ENCODE results near the gene PNMA8A. TPM values are rescaled to one million over a fixed set of nuclear protein-coding genes. Genes with fewer than 3 reads are reported as not detected.
A peak's percentile ranks its signal among the peaks of the same experiment; 100 is the strongest.

The PNMA8A gene
- total and polyA plus RNA-seq, 2 experiments from 2014 or later: 17.8 to 21.7 TPM

DNA sequence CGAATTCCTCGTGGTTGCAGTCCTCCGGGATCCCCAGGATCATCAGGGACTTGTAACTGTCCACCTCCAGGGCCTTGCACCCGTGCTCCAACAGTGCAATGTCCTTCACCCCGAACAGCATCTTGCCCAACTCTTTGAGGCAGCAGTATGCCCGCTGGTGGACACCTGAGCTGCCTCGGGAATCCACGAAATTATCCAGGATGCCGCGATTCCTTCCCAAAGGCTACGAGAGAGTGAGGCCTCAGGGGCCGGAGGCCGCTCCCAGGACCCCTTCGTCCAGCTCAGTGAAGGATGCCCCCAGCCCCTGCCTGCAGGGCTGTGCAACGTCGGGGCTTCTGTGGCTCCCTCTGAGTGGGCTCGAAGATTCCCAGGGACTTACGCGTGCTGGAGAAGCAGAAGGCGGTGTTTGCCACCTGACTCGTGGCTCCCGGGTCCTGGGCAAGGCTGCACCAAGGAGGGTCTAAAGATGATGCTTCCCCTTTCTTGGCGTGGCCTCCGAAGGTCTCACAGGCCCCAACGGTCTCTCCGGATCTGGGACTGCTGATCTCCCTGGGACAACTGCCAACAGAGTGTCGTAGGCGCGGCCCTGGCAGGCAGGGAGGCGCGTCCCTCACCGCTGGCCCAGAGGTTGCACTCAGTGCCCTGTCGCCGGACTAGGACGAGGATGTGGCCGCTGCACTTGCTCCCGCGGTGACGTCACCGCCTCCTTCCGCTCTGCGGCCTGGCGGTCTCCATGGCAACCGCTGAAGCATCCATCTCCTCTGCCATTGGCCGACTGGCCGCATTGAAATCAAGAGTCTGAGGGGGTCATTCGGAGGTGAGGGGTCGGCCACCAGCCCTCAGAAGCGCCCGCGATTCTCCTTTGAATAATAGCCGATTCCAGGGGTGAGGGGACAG is 42.9 kb downstream of the PNMA8A start, which contains the start of gene PNMA8C:
Gene PNMA8C (minus strand): TSS at position 698 of the 897 bp plus-strand sequence. CDS start 577 bp downstream, at position 121.
- Histone ChIP-seq H2AFZ (peak within 1 kb of the TSS; percentile 94; the same call in 1 of the 2 replicates), H3K4me2 (peak within 1 kb of the TSS; percentile 84), H3K4me1 (ENCODE audit: insufficient read depth) (peaks cover 11% of the 10 kb centered on the region), H3K27me3 (ENCODE audit: insufficient read depth) (no peaks in the 10 kb centered on the region), H3F3A (replicated peaks; ENCODE audit: low read depth) (no peaks in the 10 kb centered on the region), H4K20me1 (replicated peaks; ENCODE audit: insufficient read depth) (no peaks in the 10 kb centered on the region), H3K9me2 (ENCODE audit: insufficient read depth) (no peaks in the 10 kb centered on the region), H3K36me3 (ENCODE audit: insufficient read depth) (no peaks in the 10 kb centered on the region), H3K79me2 (replicated peaks; ENCODE audit: insufficient read depth) (no peaks in the 10 kb centered on the region), H3K27ac (ENCODE audit: low read depth) (no peak within 1 kb of the TSS), H3K4me3 (peak within 1 kb of the TSS; percentile 69)
- H3K4me1 Mint-ChIP-seq: peaks cover 23% of the 10 kb centered on the region
- DNase-seq (ENCODE audit: low spot score): peak; percentile 96
- H3K4me3 Mint-ChIP-seq: peak within 1 kb of the TSS; percentile 77
- TF ChIP-seq, protein P1, sequence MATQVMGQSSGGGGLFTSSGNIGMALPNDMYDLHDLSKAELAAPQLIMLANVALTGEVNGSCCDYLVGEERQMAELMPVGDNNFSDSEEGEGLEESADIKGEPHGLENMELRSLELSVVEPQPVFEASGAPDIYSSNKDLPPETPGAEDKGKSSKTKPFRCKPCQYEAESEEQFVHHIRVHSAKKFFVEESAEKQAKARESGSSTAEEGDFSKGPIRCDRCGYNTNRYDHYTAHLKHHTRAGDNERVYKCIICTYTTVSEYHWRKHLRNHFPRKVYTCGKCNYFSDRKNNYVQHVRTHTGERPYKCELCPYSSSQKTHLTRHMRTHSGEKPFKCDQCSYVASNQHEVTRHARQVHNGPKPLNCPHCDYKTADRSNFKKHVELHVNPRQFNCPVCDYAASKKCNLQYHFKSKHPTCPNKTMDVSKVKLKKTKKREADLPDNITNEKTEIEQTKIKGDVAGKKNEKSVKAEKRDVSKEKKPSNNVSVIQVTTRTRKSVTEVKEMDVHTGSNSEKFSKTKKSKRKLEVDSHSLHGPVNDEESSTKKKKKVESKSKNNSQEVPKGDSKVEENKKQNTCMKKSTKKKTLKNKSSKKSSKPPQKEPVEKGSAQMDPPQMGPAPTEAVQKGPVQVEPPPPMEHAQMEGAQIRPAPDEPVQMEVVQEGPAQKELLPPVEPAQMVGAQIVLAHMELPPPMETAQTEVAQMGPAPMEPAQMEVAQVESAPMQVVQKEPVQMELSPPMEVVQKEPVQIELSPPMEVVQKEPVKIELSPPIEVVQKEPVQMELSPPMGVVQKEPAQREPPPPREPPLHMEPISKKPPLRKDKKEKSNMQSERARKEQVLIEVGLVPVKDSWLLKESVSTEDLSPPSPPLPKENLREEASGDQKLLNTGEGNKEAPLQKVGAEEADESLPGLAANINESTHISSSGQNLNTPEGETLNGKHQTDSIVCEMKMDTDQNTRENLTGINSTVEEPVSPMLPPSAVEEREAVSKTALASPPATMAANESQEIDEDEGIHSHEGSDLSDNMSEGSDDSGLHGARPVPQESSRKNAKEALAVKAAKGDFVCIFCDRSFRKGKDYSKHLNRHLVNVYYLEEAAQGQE (IDR thresholded peaks at IDR 0.05; ENCODE audit: unreplicated experiment): no peak
- TF ChIP-seq CREB1 (CRISPR knock-in tag; IDR thresholded peaks at IDR 0.05; ENCODE audit: low read depth) (peak; percentile 97), POLR2AphosphoS5 (IDR thresholded peaks at IDR 0.05; ENCODE audit: low read depth) (peak; percentile 50; the same call in 1 of the 2 replicates), JUNB (IDR thresholded peaks at IDR 0.05; ENCODE audit: unreplicated experiment) (no peak)
- H3K27ac Mint-ChIP-seq: no peak within 1 kb of the TSS
- H3K36me3 Mint-ChIP-seq (ENCODE audit: low read depth): no peaks in the 10 kb centered on the region
- no peaks in the 10 kb centered on the region for H3K9me3 Mint-ChIP-seq
- peak; percentile 77 for ATAC-seq
- H3K27me3 Mint-ChIP-seq (ENCODE audit: insufficient read depth, low read depth, poor library complexity): peaks cover 13% of the 10 kb centered on the region

DNA sequence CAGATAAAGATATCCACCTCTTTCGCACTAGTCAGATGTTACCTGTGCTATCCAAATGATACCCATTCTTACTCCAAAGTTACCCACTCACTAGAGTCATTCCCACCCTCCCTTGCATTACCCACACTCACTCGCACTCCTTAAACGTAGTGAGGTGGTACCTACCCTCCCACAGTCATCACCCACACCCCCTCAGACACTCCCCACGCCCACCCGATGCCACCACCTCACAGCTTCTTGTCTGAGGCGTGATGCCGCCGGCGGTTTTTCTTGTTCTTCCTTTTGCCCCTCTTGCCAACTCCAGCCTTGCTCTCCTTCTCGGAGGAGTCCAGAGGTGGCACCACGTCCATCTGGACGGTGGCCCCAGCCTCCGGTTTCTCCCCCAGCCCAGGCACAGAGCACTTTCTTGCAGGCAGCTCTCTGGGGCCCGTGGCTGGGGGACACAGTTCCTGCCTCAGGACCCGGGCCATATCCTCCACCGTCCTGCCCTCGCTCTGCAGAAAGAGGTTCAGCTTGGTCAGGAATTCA is 43.8 kb downstream of the PNMA8A start:
- peak overlapping the region; percentile 88; the same call in 2 of the 3 replicates for H3K4me3 Mint-ChIP-seq
- Histone ChIP-seq H3K4me3 (peak overlapping the region; percentile 69; the same call in 1 of the 2 replicates), H3K27ac (ENCODE audit: low read depth) (no peak overlapping the region), H3K9me2 (ENCODE audit: insufficient read depth) (no peaks in the 10 kb centered on the region), H3F3A (replicated peaks; ENCODE audit: low read depth) (no peaks in the 10 kb centered on the region), H3K36me3 (ENCODE audit: insufficient read depth) (no peaks in the 10 kb centered on the region), H3K4me2 (no peak overlapping the region), H4K20me1 (replicated peaks; ENCODE audit: insufficient read depth) (no peaks in the 10 kb centered on the region), H3K27me3 (ENCODE audit: insufficient read depth) (no peaks in the 10 kb centered on the region), H3K79me2 (replicated peaks; ENCODE audit: insufficient read depth) (no peaks in the 10 kb centered on the region), H2AFZ (no peak overlapping the region), H3K4me1 (ENCODE audit: insufficient read depth) (peaks cover 11% of the 10 kb centered on the region)
- no peak overlapping the region for H3K27ac Mint-ChIP-seq
- H3K36me3 Mint-ChIP-seq (ENCODE audit: low read depth): no peaks in the 10 kb centered on the region
- peaks cover 13% of the 10 kb centered on the region for H3K27me3 Mint-ChIP-seq (ENCODE audit: insufficient read depth, low read depth, poor library complexity)
- H3K9me3 Mint-ChIP-seq: no peaks in the 10 kb centered on the region
- peaks cover 23% of the 10 kb centered on the region for H3K4me1 Mint-ChIP-seq
- TF ChIP-seq, protein P2, sequence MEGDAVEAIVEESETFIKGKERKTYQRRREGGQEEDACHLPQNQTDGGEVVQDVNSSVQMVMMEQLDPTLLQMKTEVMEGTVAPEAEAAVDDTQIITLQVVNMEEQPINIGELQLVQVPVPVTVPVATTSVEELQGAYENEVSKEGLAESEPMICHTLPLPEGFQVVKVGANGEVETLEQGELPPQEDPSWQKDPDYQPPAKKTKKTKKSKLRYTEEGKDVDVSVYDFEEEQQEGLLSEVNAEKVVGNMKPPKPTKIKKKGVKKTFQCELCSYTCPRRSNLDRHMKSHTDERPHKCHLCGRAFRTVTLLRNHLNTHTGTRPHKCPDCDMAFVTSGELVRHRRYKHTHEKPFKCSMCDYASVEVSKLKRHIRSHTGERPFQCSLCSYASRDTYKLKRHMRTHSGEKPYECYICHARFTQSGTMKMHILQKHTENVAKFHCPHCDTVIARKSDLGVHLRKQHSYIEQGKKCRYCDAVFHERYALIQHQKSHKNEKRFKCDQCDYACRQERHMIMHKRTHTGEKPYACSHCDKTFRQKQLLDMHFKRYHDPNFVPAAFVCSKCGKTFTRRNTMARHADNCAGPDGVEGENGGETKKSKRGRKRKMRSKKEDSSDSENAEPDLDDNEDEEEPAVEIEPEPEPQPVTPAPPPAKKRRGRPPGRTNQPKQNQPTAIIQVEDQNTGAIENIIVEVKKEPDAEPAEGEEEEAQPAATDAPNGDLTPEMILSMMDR (conservative IDR thresholded peaks at IDR 0.05; ENCODE audit: low read depth in 2 of 2): no peak
- TF ChIP-seq POLR2AphosphoS5 (IDR thresholded peaks at IDR 0.05; ENCODE audit: low read depth): no peak
- TF ChIP-seq, protein P3, sequence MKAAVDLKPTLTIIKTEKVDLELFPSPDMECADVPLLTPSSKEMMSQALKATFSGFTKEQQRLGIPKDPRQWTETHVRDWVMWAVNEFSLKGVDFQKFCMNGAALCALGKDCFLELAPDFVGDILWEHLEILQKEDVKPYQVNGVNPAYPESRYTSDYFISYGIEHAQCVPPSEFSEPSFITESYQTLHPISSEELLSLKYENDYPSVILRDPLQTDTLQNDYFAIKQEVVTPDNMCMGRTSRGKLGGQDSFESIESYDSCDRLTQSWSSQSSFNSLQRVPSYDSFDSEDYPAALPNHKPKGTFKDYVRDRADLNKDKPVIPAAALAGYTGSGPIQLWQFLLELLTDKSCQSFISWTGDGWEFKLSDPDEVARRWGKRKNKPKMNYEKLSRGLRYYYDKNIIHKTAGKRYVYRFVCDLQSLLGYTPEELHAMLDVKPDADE (IDR thresholded peaks at IDR 0.05): no peak
- ATAC-seq (no peak), DNase-seq (ENCODE audit: low spot score) (no peak)
